Tibial nerve (tissue), 3 donors: Measurements from ENCODE around the gene RAB40C.

Experiments used
- POLR2A ChIP-seq, 2 donors: fragments of 450-650 bp; IDR thresholded peaks; one replicate each; pipeline ENCODE4 v1.6.1; 2017; ENCODE audit warnings: antibody characterized with exemption in 2 of 2, mild to moderate bottlenecking in 2 of 2, moderate library complexity in 2 of 2
- TF ChIP-seq, protein P1 (sequence below), 5 experiments: fragments of 200-600 bp in 3 of 5; fragments of 450-650 bp in 2 of 5; sonication (generic) in 3 of 5; IDR thresholded peaks; one replicate each; pipeline ENCODE4 v1.5.1; 2016 to 2019; ENCODE audit warnings: antibody characterized with exemption in 5 of 5, mild to moderate bottlenecking in 3 of 5, moderate library complexity in 2 of 5

DNA sequence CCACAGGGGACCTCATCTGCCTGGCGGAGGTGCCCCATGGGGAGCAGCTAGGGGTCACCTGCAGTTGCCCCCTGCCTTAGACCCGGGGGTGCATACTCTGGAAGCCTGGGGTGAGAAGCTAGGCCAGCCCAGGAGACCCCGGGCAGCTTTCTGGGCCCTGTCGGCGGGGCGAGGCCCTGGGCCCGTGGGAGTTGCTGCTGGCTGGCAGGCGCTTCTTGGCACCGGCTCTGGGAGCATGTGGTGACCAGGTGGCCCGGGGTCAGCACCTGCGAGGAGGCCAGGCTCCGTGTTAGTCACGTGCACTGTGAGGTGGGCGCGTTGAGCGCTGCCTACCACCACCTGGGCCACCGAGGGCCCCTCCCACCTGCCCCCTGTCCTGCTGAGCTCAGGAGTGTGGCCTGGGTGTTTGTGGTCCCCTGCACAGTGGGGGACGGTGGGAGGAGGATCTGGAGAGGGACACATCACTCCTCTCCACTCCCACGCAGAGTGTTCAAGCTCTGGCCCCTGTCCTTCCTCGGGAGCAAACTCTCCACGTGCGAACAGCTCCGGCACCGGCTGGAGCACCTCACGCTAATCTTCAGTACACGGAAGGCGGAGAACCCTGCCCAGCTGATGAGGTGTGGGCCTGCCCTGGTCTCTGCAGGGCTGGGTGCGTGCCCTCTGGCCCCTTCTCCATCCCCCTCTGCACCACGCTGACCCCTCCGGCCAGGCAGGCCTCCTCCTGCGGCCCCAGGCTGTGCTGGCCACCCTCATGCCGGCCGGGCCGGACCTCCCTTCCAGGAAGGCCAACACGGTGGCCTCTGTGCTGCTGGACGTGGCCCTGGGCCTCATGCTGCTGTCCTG lies 14.3 kb upstream of the RAB40C start:
- TF ChIP-seq, protein P1, sequence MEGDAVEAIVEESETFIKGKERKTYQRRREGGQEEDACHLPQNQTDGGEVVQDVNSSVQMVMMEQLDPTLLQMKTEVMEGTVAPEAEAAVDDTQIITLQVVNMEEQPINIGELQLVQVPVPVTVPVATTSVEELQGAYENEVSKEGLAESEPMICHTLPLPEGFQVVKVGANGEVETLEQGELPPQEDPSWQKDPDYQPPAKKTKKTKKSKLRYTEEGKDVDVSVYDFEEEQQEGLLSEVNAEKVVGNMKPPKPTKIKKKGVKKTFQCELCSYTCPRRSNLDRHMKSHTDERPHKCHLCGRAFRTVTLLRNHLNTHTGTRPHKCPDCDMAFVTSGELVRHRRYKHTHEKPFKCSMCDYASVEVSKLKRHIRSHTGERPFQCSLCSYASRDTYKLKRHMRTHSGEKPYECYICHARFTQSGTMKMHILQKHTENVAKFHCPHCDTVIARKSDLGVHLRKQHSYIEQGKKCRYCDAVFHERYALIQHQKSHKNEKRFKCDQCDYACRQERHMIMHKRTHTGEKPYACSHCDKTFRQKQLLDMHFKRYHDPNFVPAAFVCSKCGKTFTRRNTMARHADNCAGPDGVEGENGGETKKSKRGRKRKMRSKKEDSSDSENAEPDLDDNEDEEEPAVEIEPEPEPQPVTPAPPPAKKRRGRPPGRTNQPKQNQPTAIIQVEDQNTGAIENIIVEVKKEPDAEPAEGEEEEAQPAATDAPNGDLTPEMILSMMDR (IDR thresholded peaks at IDR 0.05) = no peak
- no peak for TF ChIP-seq POLR2A (IDR thresholded peaks at IDR 0.05)
